ENCODE results near the gene SNPH.
A peak's percentile ranks its signal among the peaks of the same experiment; 100 is the strongest.

SNPH gene

DNA sequence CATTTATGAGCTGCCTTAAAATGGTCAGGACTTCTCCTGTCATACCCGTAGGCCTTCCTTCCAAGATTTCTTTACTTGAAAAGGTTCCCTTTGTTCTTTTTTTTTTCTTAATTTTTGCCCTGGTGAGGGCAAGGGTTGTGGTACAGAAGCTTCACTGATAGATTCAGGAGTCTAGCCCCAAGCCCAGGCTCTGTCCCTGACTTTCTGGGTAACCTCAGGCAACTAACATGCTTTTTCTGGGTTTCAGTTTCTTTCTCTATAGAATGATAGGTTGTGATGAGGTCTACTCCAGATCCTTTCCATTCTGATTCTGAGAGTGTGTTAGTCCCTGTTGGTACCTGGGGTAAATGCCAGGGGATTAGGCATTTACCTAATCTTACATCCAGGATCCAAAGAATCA is 21.2 kb downstream of the SNPH start:
- no peak for DNase-seq (ENCODE audit: low read depth in 1 of 2, low spot score in 1 of 2)

DNA sequence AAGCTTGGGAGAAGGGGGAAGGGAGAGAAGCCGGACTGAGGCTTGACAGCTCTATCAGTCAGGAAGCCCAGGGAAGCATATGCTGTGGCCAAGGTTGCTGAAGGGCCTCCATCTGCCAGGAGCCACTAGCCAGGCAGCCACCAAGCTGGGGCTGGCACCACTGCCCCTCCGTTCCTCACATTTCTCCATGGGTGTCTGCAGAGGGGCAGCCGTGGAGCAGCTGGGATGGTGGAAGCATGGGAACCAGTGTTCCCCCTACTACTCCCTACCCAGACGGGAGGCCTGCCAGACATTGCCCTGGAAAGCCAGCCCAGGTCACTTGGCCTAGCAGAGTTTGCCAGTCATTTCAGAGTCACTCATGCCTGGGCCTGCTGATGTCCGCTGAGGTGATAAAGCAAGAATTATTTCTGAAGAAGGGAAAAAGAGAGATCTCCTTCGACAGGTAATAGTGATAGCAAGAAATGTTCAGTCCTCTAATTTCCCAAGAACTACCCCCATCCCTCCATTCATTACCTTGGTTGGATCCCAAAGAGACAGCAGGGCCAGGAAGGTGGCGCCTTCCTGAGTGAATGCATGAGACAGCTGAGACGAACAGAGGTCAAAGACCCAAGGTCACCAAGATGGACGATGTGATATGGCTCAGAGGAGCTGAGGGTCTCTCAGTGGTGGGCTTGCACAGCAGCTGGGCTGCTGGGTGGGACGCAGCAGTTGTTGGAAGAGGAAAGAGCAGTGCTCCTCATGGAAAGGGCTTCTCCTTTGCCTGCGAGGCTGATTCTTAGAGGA is 21.9 kb downstream of the SNPH start:
- DNase-seq (ENCODE audit: low read depth in 1 of 2, low spot score in 1 of 2) = no peak

DNA sequence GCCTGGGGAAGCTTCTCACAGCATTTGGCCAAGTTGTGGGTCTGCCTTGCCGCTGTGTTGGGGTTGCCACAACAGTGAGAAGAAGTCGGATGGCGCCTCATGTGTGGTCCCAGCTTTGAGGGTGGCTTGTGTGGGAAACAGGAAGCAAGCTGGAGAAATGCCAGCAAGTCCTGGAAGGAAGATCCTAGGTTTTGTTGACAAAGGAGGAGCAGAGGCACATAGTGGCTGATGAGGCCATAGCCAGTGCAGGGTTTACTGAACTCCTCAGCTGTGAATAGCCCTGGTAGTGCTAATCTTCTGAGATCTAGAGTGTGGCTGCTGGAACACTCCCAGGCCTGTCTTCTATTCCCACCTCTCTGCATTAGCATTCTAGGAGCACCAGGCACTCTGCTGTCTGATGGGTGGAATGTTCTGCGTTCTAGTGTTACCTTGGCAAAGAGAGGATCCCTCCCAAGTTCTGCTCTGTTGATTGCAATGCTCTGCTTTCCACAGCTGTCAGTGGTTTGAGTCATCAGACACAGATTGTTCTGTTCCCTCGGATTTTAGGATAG is 25.2 kb downstream of the SNPH start:
- DNase-seq (ENCODE audit: low read depth in 1 of 2, low spot score in 1 of 2) = no peak

DNA sequence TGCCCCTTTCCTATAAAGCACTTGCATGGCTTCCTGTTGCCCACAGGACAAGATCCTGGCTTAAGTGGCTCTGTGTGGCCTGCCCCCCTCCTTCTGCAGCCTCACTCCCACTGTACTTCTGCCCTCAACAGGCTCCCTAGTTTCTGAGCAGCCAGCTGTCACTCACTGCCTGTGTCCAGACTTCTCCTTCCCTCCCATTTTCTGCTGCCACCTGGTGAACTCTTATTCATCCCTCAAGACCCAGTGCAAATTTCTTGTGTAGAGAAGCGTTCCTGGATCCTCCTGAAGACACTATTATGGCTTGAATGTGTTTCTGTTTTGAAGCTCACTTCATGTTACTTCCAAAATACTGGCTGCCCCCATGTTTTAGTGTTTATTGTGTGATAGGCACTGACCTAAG is 26.5 kb downstream of the SNPH start:
- DNase-seq (ENCODE audit: low read depth in 1 of 2, low spot score in 1 of 2) = no peak

DNA sequence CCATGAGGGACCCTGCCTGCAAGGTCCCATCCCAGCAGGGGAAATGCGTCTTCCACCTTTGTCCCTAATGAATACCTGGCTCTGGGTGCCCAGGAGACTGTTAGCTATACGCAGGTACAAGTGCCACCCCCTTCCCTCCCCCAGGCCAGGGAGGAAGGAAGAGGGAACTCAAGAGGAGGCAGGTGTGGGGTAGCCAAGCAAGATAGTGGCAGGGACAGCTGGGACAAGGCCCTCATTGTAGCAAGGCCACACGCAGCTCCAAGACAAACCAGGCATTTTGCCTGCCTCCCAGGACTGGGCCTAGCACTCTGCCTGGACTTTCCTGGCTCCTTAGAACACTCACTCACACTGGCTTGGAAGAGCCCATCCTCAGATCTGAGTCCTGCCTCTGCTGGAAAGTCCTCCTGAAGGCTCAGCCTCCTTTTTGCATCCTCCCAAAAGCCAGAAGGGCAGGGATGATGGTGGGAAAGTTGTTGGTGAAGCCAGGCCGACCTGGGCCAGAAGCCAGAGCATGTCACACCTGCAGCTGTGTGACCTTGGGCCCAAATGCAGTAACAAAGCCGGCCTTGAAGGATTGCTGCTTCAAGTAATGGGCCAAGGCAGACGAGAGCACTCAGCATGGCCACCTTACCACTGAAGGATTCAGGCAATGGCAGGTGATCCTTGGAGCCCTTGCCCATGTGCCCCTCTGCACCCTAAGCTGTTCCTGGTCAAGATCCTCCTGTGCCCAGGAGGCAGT is 27.7 kb downstream of the SNPH start:
- DNase-seq (ENCODE audit: low read depth in 1 of 2, low spot score in 1 of 2) = no peak

DNA sequence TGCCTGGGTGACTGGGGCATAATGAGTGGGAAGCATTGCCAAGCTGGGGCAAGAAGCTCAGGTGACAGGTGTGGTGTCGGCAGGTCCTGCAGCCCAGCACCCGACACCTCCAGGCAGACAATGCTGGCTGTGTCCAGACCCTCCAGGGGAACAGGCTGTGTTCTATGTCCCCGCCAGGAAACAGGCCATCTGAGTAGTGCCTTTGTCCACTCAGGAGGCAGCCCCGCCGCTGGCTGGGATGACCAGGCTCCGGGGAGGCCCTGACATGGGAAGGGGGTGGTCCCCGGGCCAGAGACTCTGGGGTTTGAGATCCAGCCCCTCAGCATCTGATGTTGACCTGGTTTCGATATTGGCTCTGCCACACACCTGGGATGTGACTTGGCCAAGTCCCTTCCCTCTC is 28.4 kb downstream of the SNPH start:
- no peak for DNase-seq (ENCODE audit: low read depth in 1 of 2, low spot score in 1 of 2)

DNA sequence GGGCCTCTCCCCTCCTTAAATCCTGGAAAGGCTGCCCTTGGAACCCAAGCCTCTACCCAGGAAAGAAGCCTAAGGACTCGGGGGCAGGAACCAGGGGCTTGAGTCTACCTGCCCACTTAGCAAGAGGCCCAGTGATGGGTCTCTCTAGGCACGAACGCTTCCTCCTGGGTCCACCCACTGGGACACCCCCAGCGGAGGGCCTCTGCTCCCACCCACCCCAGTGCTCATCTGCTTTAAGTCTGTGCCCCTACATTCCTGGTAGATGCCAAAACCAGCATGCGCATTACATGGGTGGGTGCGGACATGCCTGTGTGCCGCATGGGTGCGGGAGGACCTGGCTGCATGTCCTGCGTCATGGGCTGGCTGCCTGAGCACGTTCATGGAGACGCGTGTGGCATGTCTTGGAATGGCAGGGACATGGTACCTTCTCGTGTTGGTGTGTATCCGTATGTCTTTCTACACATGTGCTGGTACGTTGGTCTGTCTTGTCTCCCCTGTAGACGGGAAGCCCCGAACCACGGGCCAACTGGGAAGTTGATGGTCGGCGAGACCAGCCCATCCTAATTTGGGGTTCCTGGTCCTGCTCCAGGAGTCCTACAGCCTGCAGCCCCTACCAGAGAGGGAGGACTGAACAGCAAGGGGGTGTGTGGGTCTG is 29.3 kb downstream of the SNPH start:
- DNase-seq (ENCODE audit: low read depth in 1 of 2, low spot score in 1 of 2) = no peak

DNA sequence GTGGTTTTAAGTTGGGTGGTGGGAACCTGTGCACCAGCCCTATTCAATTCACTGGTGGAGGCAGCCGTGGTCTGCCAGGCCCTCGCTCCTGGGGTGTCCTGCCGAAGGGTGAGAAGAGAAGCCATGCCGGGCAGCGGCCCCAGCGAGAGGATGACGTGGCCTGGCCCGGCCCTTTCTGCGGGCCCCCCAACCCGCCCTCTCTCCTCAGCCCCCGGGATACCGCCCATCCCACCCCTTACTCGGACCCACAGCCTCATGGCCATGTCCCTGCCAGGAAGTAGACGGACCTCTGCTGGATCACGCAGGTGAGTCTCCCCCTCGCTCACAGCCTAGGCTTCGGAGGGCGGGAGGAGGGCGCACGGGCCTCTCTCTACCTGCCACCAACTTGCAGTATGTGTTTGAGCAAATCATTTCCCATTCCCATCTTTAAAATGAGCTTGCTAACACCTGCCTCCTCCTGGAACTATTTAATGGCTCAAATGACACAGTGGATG is 30.1 kb downstream of the SNPH start:
- no peak for DNase-seq (ENCODE audit: low read depth in 1 of 2, low spot score in 1 of 2)

DNA sequence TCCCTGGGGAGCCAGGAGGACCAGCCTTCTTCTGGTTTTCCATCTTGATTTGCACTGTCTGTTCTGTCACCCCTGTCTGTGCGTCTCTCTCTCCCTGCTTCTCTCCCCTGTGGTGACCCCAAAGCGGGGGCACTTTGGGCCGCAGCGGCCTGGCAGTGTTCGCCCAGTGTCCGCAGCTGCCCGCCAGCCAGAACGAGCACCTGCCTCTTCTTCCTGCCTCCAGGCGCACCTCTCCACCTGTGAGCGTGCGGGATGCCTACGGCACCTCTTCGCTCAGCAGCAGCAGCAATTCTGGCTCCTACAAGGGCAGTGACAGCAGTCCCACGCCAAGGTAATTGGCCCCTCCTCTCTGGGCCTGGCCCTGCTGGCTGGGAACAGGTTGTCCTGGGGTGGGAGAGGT is 30.8 kb downstream of the SNPH start:
- DNase-seq (ENCODE audit: low read depth in 1 of 2, low spot score in 1 of 2) = no peak

DNA sequence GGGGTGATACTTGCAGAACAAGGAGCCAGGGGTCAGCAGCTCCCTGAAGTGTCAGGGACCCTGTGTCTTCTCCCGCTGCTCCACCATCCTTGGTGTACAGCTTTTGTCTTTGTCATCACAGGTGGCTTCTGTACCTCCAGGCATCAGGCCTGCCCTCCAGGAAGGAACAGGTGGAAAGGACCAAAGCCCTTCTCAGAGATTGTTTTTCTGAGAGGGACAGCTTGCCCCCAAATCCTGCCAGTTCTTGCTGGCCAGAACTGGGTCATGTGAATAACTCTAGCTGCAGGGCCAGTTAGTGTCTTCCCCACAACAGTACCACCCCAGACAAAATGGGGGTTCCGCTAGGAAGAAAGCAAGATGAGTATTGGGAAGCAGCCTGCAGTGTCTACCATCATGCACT is 31.4 kb downstream of the SNPH start:
- no peak for DNase-seq (ENCODE audit: low read depth in 1 of 2, low spot score in 1 of 2)

DNA sequence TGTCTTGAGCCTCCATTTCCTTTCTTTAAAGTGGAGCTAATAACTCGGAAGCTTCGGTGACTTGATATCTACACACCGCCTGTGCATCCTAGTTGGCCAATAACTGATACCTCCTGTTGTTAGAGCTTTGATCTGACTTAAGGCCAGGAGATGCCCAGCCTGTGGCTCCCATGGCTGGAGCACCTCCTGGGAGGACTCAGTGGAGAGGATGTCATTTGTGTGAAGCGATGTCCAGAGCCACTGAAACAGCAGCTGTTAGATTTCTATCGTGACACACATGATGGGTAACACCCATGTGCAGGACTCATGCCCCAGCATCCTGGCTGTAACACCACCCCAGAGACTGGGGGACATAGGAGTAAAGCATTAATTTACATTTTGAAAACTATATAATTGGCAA is 32.1 kb downstream of the SNPH start:
- no peak for DNase-seq (ENCODE audit: low read depth in 1 of 2, low spot score in 1 of 2)

DNA sequence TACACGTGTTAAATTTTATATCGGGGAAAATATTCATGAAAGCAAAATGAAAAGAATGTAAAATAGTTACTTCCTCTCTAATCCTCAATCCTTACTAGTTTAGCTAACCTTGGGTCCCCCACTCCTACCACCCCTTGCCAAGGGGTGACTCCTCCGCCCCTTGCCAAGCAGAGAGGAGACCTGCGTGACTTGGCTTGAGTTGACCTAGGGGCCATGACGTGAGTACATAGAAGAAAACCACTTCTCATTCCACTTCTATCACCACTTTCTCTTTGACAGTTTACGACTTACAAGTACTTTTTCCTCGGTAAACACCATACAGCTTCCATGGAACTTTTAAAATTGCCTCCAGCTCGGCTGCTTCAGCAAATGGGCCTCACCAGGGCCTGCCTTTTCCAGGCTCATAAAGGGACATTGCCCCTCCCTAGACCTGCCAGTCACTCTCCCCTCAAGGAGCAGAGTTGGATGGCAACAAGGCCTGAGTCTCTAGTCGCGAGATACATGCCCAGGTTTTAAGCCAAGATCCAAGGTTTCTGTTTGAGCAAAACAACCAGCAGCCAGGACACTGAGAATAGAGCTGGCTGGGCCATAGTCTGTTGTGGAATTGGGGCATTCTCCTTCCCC is 32.9 kb downstream of the SNPH start:
- no peak for DNase-seq (ENCODE audit: low read depth in 1 of 2, low spot score in 1 of 2)

DNA sequence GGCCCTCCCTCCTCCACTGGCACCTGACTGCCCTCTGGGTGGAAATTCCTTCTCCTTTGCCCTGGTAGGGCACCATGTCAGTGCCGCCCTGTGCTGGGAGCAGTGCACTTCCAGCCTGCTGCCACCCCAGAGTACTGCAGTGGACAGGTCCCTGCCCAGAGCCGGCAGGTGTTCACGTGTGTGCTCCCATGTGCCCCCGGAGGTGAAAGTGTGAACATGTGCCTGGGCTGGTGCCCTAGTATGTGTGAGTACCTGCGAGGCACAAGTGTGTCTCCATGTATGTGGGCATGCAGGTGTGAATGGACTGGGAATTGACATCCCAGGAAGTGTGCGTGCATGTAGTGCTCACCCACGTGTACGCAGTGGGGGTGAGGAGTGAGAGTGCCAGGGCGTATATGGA is 33.4 kb downstream of the SNPH start:
- DNase-seq (ENCODE audit: low read depth in 1 of 2, low spot score in 1 of 2) = no peak

DNA sequence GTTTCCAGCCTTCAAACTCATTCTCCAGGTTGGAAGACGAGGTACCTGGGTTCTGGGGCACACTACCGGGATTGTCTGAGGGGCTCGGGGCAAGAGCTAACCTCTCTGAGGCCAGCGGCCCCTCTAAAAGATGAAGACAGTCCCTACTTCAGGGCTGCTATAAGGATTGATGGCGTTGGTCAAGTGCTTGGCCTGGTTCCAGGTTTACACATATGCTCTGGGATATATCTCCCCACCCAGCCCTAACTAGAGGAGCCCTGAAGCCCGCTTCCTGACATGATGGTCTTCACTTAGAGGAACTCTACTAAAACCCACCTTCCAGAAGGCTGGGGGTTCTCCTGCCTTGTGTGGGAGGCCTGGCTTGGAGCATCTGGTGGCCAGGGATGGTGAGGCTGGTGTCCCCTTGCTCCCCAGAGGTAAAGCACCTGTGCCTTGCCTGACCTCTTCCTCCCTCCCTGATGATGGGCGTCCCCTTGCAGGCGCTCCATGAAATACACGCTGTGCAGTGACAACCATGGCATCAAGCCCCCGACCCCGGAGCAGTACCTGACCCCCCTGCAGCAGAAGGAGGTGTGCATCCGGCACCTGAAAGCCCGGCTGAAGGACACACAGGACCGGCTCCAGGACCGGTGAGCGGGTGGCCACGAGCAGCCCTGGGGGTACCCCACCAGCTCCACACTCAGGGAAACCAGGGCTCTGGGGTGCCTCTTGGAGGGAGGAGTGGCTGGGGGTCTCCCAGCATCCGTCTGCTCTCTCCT is 34.2 kb downstream of the SNPH start:
- DNase-seq (ENCODE audit: low read depth in 1 of 2, low spot score in 1 of 2) = no peak

DNA sequence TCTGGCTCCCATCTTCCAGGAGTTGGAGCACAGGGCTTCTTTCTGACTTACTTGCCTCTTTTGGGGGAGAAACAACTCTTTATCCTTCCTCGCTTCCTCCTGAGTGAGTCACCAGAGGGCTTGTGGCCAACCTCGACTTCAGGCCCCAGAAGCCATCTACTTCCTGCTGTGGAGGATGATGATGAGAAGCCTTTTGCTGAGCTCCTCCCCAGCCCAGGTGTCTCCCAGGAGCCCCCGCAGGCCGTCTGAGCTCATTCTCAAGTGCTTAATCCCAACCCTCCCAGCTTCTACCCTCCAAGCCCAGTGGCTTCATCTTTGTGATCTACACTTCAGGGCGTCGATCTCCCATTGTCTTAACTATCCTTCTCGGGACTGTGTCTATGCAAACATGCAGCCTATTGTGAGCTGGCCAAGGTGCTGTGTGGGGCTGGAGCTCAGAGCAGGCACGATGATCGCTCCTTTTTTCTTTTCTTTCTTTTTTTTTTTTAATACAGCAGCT is 35.0 kb downstream of the SNPH start:
- peak in 1 of 2 donors; percentile 45 for DNase-seq (ENCODE audit: low read depth in 1 of 2, low spot score in 1 of 2)

DNA sequence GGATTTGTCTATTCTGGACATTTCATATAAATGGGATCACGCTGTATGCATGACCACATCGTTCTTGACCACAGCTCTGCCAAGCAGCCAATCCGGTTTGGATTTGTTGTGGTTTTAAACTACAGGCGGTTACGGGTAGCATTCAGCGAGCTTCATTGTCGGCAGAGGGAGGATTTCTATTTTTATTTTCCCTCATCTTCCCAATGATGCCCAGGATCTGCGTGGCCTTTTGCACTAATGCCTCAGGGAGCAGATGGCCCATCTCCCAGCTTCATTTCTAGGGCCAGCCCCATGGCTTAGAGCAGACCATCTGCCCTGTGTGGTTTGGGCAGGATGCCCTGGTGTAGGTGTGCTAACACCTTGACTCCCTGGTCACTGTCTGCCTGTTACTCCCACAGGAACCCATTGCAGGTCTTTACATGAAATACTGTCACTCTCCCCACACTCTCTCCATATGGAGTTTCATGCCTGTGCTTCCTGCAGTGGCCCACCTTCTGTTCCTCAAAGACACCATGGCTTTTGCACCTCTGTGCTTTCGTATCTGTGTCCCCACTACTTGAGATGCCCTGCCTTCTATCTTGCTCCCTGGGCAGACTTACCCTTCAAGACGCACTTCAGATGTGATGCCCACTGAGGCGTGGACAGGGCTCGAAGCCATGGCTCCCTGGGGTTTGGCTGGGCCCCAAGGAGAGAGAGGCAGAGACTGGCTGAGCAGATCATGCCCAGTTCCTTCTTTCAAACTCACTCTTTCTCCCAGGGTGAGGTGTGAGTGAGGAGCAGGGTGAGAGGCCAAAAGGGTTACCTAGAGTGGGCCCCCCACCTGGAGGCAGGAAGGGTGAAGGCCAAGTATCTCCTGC is 36.8 kb downstream of the SNPH start:
- no peak for DNase-seq (ENCODE audit: low read depth in 1 of 2, low spot score in 1 of 2)

DNA sequence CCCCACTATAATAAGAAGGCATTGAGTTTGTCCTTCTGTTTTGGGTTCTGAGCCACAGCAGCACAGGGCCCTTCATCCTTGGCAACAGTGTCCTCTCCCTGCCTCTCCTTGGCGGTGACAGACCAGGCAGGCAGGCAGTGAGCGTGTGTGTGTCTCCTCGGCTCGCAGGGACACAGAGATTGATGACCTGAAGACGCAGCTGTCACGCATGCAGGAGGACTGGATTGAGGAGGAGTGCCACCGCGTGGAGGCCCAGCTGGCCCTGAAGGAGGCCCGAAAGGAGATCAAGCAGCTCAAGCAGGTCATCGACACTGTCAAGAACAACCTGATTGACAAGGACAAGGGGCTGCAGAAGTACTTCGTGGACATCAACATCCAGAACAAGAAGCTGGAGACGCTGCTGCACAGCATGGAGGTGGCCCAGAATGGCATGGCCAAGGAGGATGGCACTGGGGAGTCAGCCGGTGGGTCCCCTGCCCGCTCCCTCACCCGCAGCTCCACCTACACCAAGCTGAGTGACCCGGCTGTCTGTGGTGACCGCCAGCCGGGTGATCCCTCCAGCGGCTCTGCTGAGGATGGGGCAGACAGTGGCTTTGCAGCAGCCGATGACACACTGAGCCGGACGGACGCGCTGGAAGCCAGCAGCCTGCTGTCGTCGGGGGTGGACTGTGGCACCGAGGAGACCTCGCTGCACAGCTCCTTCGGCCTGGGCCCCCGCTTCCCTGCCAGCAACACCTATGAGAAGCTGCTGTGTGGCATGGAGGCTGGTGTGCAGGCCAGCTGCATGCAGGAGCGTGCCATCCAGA is 38.8 kb downstream of the SNPH start:
- DNase-seq (ENCODE audit: low read depth in 1 of 2, low spot score in 1 of 2) = no peak

DNA sequence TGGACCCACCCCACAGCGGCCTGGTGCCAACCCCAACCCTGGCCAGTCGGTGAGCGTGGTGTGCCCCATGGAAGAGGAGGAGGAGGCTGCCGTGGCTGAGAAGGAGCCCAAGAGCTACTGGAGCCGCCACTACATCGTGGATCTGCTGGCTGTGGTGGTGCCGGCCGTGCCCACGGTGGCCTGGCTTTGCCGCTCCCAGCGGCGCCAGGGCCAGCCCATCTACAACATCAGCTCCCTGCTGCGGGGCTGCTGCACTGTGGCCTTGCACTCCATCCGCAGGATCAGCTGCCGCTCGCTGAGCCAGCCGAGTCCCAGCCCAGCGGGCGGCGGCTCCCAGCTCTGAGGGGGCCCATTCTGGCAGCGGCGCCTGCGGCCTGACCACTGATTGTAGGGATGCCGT is 39.6 kb downstream of the SNPH start:
- DNase-seq (ENCODE audit: low read depth in 1 of 2, low spot score in 1 of 2) = no peak

Data from activated CD4-positive, alpha-beta T cell treated with anti-CD3 and anti-CD28 coated beads, Interleukin-2, amount 50 U/mL, for 24 hours (primary cell).